ENCODE measurements around the gene HOXD10.

The HOXD10 gene

DNA sequence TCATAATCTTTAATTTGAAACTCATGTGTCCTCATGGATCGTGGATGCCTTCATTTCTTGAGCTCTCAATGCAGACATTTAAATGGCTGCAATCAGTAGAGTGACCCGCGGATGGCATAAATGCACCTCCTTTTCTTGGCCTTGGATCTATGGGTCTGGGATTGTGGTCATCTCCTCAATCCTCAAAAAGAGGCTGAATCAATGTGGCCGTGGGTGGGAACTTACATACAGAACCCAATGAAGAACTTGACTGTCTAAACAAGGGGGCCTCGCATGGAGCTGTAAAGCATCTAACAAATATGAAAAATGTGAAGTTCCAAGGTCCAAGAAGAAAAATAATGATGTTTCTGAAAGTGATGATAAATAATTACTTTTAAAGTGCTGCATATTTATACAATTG is 21.2 kb upstream of the HOXD10 start:
- DNase-seq (ENCODE audit: low read depth in 4 of 4, low spot score in 1 of 4), result no peak

DNA sequence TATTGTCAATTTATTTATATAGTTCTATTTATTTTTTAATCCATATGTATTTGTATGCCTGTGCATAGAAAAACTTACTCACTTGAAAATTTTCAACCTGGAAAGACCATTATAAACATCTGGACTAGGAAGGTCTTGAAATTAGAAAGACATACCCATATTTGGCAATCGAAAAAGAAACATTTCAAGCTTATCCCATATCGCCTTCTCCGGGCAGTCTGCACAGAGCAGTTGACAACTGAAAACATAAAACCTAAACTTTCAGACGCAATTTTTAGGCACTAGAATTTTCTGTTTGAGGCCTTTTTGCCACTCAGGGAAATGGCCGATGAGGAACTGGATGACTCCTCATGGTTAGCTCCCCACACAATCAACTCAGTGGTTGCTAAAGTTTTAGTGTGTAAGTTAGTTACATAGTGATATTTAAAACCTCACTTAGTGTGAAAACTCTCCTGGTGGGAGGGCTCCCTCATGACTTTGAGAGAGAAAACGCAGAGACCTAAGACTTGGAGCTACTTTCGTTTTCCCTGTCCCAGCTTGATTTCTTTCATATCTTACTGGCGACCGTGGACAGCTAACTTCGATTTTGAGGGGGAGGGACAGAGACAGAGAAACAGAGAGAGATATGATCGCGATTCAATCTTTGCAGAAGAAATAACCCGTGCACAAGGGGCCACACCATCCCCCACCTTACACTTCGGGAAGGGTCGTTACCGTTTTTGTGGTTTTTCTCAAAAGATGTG is 20.2 kb upstream of the HOXD10 start:
- DNase-seq (ENCODE audit: low read depth in 4 of 4, low spot score in 1 of 4), result no peak

DNA sequence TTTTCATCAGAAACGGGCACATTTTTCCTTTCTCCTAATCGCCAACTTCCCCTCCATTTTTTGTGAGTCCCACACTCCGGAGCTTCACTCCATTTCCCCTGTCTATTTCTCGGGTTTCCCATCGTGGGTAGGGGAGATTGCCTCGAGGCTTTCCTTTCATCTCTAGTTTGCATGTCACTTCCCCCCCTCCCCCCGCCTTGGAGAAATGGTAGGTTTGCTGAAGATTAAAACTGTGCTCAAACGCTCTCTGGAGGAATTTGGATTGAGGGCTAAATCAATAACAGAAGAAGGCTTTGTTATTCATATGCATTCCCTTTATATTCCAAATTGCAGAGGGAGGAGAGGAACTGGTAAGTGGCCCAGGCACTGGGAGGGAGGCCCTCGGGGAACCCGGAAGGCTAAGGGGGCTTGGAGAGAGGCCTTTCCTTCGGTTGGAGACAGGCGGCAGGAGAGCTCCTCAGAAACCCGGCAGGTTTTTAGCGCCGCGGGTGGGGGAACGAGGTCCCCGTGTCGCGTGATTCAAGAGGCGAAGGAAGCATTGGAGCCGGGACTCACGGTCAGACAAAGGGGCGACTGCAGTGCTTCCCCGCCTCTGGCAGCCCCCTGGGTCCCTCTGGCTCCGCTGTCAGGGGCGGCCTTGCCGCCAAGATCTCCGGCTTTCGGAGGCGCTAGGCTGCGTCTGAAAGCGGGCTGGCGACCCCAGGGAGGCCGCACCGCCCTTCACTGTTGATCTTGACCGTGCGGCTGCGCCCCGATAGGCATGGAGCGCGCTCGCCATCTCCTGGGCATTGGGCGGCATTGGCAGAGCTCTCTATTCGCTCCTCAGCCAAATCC is 19.4 kb upstream of the HOXD10 start:
- peak in 3 of 4 experiments; percentile 25 to 37 (median 35) for DNase-seq (ENCODE audit: low read depth in 4 of 4, low spot score in 1 of 4)

DNA sequence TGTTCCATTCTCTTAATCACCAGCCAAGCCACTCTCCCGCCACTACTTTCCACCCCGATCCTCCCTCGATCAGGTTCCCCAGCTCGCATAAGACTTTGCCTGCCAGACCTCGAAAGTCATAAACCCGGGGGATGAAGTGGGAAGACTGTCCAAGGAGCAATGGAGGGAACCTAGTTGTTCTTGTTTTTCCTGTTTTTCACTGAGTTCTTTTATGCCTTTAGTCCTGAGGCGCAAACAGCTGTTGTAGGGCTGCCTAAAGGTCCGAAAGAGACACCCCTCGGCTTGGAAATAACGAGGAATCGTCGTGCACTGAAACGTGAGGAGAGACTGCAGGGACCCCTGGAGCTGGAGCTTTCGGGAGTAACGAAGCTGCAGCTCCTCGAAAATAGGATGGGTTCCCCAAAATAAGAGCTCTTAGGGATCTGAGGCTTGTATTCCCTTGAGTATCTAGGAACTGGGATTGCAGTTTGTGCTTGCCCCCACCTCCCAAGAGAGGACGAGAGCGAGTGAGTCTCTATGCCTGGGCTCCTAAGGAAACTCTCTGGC is 18.7 kb upstream of the HOXD10 start:
- no peak for DNase-seq (ENCODE audit: low read depth in 4 of 4, low spot score in 1 of 4)

DNA sequence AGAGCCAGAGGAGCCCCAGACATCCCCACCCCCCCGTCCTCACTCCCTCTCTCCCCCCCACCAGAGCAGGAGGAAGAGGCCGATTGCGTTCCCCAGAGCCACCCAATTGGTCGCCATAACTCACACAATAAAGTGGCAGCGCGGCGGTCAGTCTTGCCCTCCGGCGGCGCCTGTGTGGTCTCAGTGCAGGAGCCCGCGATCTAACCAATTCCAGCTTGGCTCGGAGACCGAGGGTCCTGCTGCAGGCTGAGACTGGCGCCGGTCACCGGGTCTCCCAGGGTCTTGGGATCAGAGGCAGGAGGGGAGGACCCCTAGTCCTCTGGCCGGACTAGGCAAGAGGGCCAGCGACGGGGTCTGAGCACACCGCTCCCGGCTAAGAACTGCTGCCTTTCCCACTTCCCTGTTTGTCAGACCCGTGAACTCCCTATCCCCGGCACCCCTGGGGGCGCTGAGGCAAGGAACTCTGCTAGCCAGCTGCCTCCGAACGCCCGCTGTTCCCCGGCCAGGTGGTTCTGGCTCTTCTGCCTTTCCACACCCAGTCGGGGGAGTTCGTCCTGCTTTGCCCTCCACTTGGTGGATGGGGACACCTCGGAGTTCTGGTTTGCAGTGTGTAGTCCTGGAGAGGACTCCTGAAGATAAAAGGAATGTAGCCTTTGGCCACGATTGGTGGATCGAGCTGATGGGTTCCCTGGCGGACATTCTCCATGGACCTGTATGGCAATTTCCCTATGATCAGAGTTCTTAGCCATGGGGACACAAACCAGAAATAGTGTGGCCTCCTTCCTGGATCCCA is 18.0 kb upstream of the HOXD10 start:
- no peak for DNase-seq (ENCODE audit: low read depth in 4 of 4, low spot score in 1 of 4)

DNA sequence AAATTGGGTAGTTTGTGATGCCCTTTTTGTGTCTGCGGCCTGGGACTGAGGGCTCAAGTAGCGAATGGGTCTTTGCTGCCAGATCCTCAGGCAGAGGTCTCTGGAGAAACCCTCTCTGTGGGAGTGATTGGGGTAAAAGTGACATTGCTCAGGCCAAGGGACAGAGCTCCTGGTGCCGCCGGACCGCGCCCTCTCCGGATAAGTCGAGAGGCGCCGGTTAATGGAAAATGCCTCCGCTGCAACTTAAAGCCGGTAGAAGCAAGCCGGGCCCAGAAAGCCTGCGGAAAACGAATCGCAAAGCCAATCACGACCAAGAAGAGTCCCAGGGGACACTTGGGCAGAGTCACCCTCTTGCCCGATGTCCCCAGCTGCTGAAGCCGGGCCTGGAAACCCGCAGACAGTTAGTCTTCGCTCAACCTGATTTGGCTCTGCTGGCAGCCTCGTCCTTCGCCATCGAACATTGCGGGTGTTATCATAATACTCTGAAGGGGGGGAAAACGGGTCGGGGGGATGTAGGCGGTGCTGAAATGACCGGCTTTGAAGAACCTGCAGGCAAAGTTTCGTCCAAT is 17.3 kb upstream of the HOXD10 start:
- DNase-seq (ENCODE audit: low read depth in 4 of 4, low spot score in 1 of 4), result no peak

DNA sequence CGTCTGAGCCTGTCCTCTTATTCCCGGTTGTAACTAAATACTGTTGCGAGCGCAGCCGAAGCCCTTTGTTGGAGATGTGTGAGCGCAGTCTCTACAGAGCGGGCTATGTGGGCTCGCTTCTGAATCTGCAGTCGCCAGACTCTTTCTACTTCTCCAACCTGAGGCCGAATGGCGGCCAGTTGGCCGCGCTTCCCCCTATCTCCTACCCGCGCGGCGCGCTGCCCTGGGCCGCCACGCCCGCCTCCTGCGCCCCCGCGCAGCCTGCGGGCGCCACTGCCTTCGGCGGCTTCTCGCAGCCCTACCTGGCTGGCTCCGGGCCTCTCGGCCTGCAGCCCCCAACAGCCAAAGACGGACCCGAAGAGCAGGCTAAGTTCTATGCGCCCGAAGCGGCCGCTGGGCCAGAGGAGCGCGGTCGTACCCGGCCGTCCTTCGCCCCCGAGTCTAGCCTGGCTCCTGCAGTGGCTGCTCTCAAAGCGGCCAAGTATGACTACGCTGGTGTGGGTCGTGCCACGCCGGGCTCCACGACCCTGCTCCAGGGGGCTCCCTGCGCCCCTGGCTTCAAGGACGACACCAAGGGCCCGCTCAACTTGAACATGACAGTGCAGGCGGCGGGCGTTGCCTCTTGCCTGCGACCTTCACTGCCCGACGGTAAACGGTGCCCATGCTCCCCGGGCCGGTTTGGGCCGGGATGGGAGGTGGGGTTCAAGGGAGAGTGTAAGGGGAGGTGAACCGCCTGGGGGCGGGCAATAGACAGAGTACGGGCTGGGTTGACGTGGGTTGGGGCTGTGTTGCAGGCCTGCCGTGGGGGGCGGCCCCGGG is 16.6 kb upstream of the HOXD10 start, which contains the start of gene HOXD12:
TSS of gene HOXD12 (plus strand) at position 68 of the 819 bp plus-strand sequence. CDS start at position 75, 7 bp downstream.
- no peak for DNase-seq (ENCODE audit: low read depth in 4 of 4, low spot score in 1 of 4)

DNA sequence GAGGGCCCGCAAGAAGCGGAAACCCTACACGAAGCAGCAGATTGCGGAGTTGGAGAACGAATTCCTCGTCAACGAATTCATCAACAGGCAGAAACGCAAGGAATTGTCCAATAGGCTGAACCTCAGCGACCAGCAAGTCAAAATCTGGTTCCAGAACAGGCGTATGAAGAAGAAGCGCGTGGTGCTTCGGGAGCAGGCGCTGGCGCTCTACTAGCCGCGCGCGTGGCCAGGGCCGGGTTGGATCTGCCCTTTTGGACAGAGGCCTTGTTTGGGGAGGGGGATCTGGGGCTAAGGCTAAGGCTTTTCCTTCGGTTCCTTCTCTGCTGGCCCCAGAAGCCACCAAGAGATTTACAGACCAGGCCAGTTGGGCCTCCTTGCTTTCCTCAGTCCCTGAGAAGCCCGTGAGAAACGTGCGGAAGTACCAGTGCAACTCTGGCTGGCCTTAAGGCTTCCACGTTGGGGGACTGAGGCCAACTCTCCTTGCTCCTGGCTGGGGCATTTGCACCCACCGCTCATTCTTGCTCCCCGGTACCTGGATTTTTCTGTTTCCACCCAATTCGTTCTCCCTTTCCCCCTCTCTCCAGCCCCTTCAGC is 15.9 kb upstream of the HOXD10 start:
- DNase-seq (ENCODE audit: low read depth in 4 of 4, low spot score in 1 of 4), result no peak

DNA sequence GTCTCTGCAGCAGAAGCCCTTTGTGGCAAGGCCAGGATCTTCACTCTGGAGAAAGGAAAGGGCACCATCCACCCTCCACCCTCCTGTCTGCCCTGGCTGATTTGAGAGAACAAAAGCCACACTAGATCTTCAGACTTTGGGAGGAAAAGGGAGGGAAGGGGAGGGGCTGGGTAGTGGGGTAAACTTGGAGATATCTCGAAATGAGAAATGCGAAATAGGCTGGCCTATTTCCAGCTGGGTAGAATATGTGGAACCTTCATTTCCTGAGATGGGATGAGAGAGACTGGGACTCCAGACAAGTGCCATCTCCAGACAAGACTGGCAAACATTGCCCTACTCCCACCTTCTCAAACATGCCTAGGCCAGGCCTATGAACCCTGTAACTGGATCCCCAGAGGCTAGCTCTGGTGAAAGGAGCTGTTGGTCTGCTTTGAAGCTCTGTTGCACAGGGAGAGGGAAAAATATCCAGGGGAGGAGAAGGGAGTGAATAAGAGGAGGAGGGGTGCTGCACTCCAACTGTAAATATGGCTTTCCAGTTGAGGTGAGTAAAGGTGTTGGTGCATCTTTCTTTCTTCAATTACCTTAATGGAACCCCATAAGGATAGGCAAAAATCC is 15.3 kb upstream of the HOXD10 start:
- DNase-seq (ENCODE audit: low read depth in 4 of 4, low spot score in 1 of 4), result no peak

DNA sequence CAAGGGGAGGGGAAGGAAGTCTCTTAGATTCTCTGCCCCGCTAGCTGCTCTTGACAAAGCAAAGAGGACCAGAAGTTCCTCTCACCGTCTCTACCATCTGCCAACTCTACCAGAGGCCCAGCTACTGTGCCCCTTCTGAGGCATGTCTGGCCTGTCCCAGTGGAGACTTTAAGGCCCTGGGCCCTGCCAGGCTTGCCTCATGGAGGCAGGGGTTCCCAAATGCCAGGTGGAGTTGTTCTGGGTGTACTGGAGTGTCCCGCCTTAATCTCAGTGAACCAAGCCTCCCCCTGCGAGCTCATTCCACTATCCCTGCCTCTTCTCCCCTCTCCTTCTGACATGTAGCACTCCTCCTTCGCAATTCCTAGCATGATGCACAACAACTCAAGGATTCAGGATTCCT is 14.7 kb upstream of the HOXD10 start:
- no peak for DNase-seq (ENCODE audit: low read depth in 4 of 4, low spot score in 1 of 4)

DNA sequence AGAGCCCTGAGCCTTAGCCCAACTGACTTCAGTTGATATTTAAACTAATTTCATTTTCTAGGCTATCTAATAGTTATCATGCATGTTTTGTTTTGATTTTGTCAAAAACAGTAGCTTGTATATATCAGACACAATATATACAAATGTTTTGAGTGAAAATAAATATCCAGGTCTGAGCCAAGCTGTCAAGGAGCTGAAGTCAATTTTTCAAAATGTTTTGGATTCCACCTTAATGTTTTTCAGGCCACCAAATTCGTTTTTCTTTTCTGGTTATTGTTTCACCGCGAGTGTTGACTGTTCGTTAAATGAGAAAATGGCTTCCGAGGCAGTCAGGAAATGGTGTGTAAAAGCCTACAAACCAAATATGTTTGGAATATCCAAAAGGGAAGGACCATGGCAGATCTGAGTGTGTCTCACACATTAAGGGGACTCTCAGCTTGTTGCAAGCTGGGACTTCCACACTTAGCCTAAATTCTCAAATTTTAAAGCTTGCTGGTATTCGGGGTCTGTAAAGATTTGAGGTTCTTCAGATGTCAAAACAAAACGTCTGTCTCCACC is 14.2 kb upstream of the HOXD10 start:
- DNase-seq (ENCODE audit: low read depth in 4 of 4, low spot score in 1 of 4), result no peak

DNA sequence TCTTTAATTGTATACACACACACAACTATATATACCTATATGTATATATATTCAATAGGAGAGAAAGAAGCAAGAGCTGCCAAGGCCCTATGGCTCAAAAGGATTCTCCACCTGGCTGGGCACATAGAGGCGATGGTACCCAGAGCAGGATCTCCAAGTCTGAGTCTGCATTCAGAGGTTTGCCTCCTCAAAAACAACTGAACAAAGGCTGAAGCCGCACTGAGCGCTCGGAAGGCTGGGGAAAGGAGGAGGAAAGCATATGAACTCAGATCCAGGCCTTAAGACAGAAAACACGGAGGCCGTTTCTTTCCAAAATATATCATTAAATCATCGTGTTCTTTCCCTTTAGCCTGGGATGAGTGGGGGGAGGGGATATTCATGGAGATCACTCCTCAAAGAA is 13.4 kb upstream of the HOXD10 start:
- DNase-seq (ENCODE audit: low read depth in 4 of 4, low spot score in 1 of 4), result no peak

DNA sequence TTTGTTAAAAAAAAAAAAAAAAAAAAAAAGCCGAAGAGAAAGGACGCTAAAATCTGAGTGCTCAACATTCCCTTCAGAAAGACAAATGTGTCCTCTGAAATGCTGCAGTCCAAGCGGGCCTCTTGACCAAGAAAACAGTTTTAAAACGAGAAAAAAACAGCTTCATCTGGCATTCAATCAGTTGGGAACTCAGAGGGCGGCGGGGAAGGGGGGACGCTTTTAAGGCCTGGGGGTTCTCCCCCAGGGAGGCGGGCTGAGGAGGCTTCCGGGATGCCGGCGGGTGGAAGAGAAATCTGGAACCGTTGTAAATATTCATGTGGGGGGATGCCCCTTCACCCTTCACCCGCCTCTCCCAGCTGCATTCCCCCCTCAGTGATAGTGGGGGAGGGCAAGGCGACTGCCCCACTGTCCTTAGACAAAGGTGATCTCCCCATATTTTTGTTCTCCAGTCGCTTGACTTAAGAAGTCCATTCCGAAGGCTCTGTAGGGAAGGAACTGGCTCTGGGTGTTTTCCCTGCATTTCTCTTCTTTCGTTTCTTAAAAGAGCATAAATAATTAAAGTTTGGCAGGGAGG is 12.7 kb upstream of the HOXD10 start:
- DNase-seq (ENCODE audit: low read depth in 4 of 4, low spot score in 1 of 4), result no peak

DNA sequence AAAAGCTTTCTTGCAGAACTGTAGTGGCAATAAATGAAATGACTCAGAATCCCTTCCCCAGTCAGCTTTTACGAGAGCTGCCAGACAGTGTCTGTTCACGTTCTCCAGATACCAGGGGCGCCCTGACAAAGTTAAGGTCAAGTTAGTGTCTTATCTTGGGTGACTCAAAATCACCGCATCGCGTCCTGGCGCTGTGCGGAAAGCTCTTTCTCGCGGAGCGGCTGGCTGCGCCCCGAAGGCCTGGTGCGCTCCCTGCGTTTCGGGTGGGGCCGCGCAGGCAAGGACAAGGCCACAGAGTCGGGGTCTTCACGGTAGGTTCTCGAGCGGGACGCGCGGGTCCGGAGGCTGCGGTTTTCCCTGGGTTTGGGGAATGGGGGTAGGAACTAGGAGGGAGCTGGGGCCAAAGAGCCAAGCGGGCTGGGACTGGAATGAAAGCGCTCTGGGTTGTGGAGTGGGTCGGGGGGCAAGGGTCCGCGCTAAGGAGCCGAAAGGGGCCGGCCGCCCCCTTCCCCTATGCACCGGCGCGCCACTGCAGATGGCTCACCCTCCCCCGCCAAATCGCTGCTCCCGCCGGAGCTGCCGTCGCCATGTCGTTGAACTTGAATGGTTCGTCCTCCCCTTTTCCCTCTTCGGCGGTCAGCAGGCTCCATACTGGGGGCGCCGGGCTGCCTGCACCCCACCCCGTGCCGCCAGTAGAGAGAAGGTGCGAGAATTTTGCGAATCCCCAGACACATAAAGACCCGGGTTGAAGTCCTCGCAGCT is 12.1 kb upstream of the HOXD10 start:
- no peak for DNase-seq (ENCODE audit: low read depth in 4 of 4, low spot score in 1 of 4)

DNA sequence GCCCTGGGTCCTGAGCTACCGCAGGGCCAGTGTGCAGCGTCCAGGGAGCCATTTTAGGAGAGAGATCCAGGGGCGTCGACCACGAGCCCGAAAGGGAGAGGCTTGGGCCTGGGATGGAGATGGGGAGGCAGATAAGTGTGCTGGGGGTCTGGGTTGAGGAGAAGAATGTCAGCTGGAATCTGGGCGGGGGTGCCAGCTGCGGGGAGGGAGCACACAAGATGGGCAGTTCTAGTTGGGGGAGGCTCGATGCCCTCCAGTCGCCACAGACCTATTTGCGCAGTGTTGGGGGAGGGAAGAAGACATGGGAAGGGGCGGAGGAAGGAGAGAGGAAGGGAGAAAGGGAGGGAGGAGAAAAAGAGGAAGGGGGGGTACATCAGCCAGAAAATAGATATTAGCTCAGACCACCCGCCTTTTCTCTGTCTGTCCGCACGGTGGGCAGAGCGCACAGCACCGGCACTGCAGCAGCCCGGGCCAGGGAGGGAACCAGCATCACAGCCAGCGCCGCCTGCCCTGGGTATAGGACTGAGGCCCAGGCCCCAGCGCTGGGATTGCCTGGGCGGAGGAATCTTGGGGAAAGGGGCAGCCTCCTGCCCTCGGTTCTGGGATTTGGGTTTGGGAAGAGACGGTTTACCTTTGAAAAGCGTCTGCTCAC is 11.4 kb upstream of the HOXD10 start:
- no peak for DNase-seq (ENCODE audit: low read depth in 4 of 4, low spot score in 1 of 4)

DNA sequence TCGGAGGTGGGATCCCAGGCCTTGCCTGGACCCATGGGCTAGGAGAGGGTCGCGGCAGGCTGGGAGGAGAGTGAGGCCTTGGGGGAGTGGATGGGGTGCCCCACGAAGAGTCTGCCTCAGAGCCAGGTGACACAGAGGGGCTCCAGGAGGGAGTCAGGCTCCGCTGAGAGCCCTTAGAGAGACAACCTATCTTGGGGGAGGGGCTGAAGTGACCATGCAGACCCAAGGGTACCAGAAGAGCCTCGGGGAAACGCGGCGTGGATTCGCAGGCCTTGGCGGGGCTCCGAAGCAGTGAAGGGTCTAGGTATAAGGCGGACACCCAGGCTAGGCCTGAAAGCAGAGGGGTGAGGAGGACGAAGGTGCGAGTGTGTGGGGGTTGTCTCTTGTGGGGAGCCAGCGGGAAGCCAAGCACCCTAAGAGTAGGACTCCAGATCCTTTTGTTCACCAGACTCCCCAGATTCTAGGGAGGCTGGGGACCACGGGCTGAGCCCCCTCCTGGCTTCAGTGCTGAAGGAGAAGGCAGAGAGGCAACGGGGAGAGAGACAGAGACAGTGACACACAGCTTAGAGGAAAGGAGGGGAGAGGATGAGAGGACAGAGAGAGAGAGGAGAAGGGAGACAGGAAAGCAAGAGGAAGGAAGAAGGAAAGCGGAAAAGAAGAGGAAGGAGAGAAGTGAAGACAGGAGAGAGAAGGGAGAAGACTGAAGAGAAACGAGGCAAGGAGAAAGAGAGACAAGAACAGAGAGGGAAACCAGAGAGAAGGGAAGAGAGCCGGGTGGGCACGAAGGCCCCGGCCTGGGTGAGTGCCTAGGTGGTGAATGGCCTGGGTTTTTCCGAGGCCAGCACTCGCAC is 10.6 kb upstream of the HOXD10 start:
- no peak for DNase-seq (ENCODE audit: low read depth in 4 of 4, low spot score in 1 of 4)
